PFSK-1 (cell line): ENCODE measurements around the gene ATP13A2.
A peak's percentile ranks its signal among the peaks of the same experiment; 100 is the strongest.

Source experiments
- POLR2AphosphoS5 ChIP-seq: IDR thresholded peaks from 2 replicates; pipeline ENCODE4 v1.6.1; 2012; ENCODE audit warnings: low read depth, mild to moderate bottlenecking, control low read depth, low read length, moderate library complexity
- REST ChIP-seq, 2 experiments: IDR thresholded peaks; 2 replicates each; pipeline versions ENCODE4 v1.6.1 to v1.8.0; 2011 to 2012; ENCODE audit warnings: low read depth in 2 of 2, low read length in 2 of 2, control low read depth in 1 of 2, inconsistent platforms in 1 of 2, mild to moderate bottlenecking in 1 of 2, moderate library complexity in 1 of 2; ENCODE audit not compliant: insufficient read depth in 1 of 2
- TAF1 ChIP-seq: IDR thresholded peaks from 2 replicates; pipeline ENCODE4 v1.6.1; 2012; ENCODE audit warnings: low read length, control low read depth, borderline replicate concordance; ENCODE audit not compliant: insufficient read depth

GRCh38 chr1:17053685-17054410 lies 42.1 kb upstream of the ATP13A2 start, which contains the start of gene SDHB:
- TF ChIP-seq POLR2AphosphoS5 = peak; percentile 64; the same call in 1 of the 2 replicates
- peak; percentile 84 for TF ChIP-seq TAF1
- no peak for TF ChIP-seq REST (IDR thresholded peaks at IDR 0.05; ENCODE audit: insufficient read depth in 1 of 2, low read depth in 2 of 2, low read length in 2 of 2)
